Measurements from ENCODE around the gene WNT3A. TPM values are rescaled to one million over a fixed set of nuclear protein-coding genes. Genes with fewer than 3 reads are reported as not detected.

Gene WNT3A
- total and polyA plus RNA-seq, 2 of the 4 experiments (the other 2 are of a cell fraction), result not detected

GRCh38 chr1:227996187-227996950 is 10.4 kb upstream of the WNT3A start (continued):
- no peak for TF ChIP-seq CTCF (conservative IDR thresholded peaks at IDR 0.05; ENCODE audit: low read depth, low read length)

GRCh38 chr1:227998374-227999055 is 8.3 kb upstream of the WNT3A start:
- CTCF ChIA-PET, result interaction anchor here (0.6 to 0.7 kb wide), 2 partner anchors 95 to 166 kb away, joined by 3 read pairs; no protein-coding TSS in a partner anchor
- no peak overlapping the region for H2AK9ac ChIP-seq (replicated peaks; ENCODE audit: low read depth, low read length, poor library complexity)
- H3K4me2 ChIP-seq (ENCODE audit: low read depth, low read length), result no peak overlapping the region
- no peak overlapping the region for H3K56ac ChIP-seq (ENCODE audit: extremely low read depth, insufficient read depth, low read length)
- no peaks in the 10 kb centered on the region; the same call in 1 of the 2 replicates for H3K9me3 ChIP-seq (ENCODE audit: control insufficient read depth, insufficient read depth, low read length)
- 44% methylated on average over 3 of the region's 6 CpGs; no CpG with 5 or more reads in 1 of the 2 experiments for WGBS, 2 experiments (ENCODE audit: extremely low coverage in 2 of 2, insufficient read length in 1 of 2)
- no peak overlapping the region for H2BK5ac ChIP-seq (ENCODE audit: low read depth, low read length, poor library complexity, severe bottlenecking)
- H3K27ac ChIP-seq (ENCODE audit: insufficient read depth, low read length), result no peak overlapping the region
- H4K5ac ChIP-seq (ENCODE audit: low read depth, low read length), result no peak overlapping the region
- H2BK15ac ChIP-seq (ENCODE audit: low read depth, low read length), result no peak overlapping the region
- no peak overlapping the region for H2AK5ac ChIP-seq (ENCODE audit: low read depth, low read length)
- no peak overlapping the region for H3K18ac ChIP-seq (ENCODE audit: low read depth, low read length)
- H3K79me1 ChIP-seq (ENCODE audit: low read depth in 1 of 2, low read length in 2 of 2), result no peaks in the 10 kb centered on the region
- no peak overlapping the region for H3K9ac ChIP-seq (ENCODE audit: low read depth, low read length)
- no peak overlapping the region for H3K4ac ChIP-seq (ENCODE audit: low read depth, low read length)
- no peaks in the 10 kb centered on the region for H3K9me1 ChIP-seq (ENCODE audit: insufficient read depth, low read length)
- H4K20me1 ChIP-seq (ENCODE audit: insufficient read depth, low read length), result no peaks in the 10 kb centered on the region
- intact Hi-C loops (cut with micrococcal nuclease), result loop anchor here (1.0 to 5.0 kb wide), 3 partner anchors 84 to 516 kb away; partner anchors contain the start of gene ARF1
- H3K4me3 ChIP-seq (ENCODE audit: insufficient read depth, low read depth, low read length), result no peak overlapping the region
- H4K91ac ChIP-seq (ENCODE audit: insufficient read depth, low read depth, low read length), result no peak overlapping the region
- no TSS peak for BruUV-seq (replicated peaks)
- no peak overlapping the region for H4K8ac ChIP-seq (ENCODE audit: low read depth in 2 of 2, low read length in 2 of 2)
- no peak overlapping the region for H3K14ac ChIP-seq (replicated peaks; ENCODE audit: low read depth, low read length)
- TF ChIP-seq MAFK (IDR thresholded peaks at IDR 0.05; ENCODE audit: low read depth, low read length) (no peak), NFE2L2 (IDR thresholded peaks at IDR 0.05; ENCODE audit: low read depth, low read length) (no peak), POLR2A (IDR thresholded peaks at IDR 0.05; ENCODE audit: low read depth, low read length) (no peak), CHD1 (IDR thresholded peaks at IDR 0.05; ENCODE audit: low read depth, low read length) (no peak), BHLHE40 (IDR thresholded peaks at IDR 0.05; ENCODE audit: low read depth, low read length) (no peak), CEBPB (IDR thresholded peaks at IDR 0.05; ENCODE audit: low read depth, low read length) (no peak), RFX5 (IDR thresholded peaks at IDR 0.05; ENCODE audit: low read depth, low read length) (no peak)
- peaks cover 22% of the 10 kb centered on the region; the same call in 1 of the 2 replicates for H3K27me3 ChIP-seq (ENCODE audit: control insufficient read depth, insufficient read depth, low read length)
- H2AFZ ChIP-seq (replicated peaks; ENCODE audit: low read length, poor library complexity), result no peak overlapping the region
- H2BK120ac ChIP-seq (ENCODE audit: low read depth, low read length), result no peak overlapping the region
- POLR2A ChIA-PET (ENCODE audit: unreplicated experiment), result no interaction called here
- no peak overlapping the region for H3K23ac ChIP-seq (ENCODE audit: low read depth, low read length)
- H2BK20ac ChIP-seq (ENCODE audit: low read depth, low read length), result no peak overlapping the region
- dilution Hi-C loops (cut with HindIII; ENCODE audit: low sequenced_read_pairs, unreplicated experiment), result no loop called here
- no peak for ATAC-seq (ENCODE audit: low read depth)
- no peaks in the 10 kb centered on the region for H3K4me1 ChIP-seq (ENCODE audit: control insufficient read depth, insufficient read depth, low read length)
- no peak for DNase-seq
- in situ Hi-C loops (cut with MboI; ENCODE audit: low sequenced_read_pairs), result no loop called here
- no peaks in the 10 kb centered on the region for H3K36me3 ChIP-seq (ENCODE audit: control insufficient read depth, insufficient read depth, low read length)
